ENCODE data around the gene MMAB.

GRCh38 chr12:109562871-109563270, 10.4 kb downstream of the MMAB start:
- TF ChIP-seq POLR2AphosphoS5 (IDR thresholded peaks at IDR 0.05; ENCODE audit: low read depth, low read length) (no peak), POLR2A (IDR thresholded peaks at IDR 0.05; ENCODE audit: low read depth, low read length) (no peak), SPI1 (IDR thresholded peaks at IDR 0.05; ENCODE audit: low read depth, low read length) (no peak), TAF1 (IDR thresholded peaks at IDR 0.05; ENCODE audit: low read depth, low read length) (no peak), POU2F2 (IDR thresholded peaks at IDR 0.05; ENCODE audit: low read depth, low read length) (no peak)

All from GM12891 (cell line).